ENCODE results near the gene SPAG4. TPM values are rescaled to one million over a fixed set of nuclear protein-coding genes. Genes with fewer than 3 reads are reported as not detected.

The SPAG4 gene
- polyA plus RNA-seq, 1 donor from 2014 or later = 1.2 TPM

- Histone ChIP-seq H3K9ac (ENCODE audit: low read length) (no peak overlapping the region), H3K4me3 (ENCODE audit: low read length) (no peak overlapping the region), H2AFZ (ENCODE audit: low read depth, low read length) (no peak overlapping the region)
Observed at GRCh38 chr20:35592339-35592974, 23.2 kb upstream of the SPAG4 start.

GRCh38 chr20:35595456-35595855 is 20.2 kb upstream of the SPAG4 start:
- H3K79me2 ChIP-seq (replicated peaks; ENCODE audit: insufficient read depth, low read length) = no peaks in the 10 kb centered on the region
- H3K4me3 ChIP-seq (ENCODE audit: low read length) = no peak overlapping the region
- no peak overlapping the region for H2AFZ ChIP-seq (ENCODE audit: low read depth, low read length)
- no peak overlapping the region for H3K9ac ChIP-seq (ENCODE audit: low read length)
- H3K27me3 ChIP-seq (ENCODE audit: insufficient read depth, low read depth, low read length) = peaks cover 6% of the 10 kb centered on the region
- no peaks in the 10 kb centered on the region for H3F3A ChIP-seq (ENCODE audit: insufficient read depth, low read length, poor library complexity, severe bottlenecking)
- no peaks in the 10 kb centered on the region for H4K20me1 ChIP-seq (ENCODE audit: insufficient read depth)
- H3K36me3 ChIP-seq (ENCODE audit: insufficient read depth, low read length) = no peaks in the 10 kb centered on the region
- H3K4me2 ChIP-seq (ENCODE audit: low read length) = no peak overlapping the region
- no peaks in the 10 kb centered on the region for H3K9me3 ChIP-seq (ENCODE audit: low read length)
- no peaks in the 10 kb centered on the region for H3K9me2 ChIP-seq (ENCODE audit: insufficient read depth, low read length)
- H3K27ac ChIP-seq (ENCODE audit: low read length) = no peak overlapping the region
- no peak for TF ChIP-seq REST (IDR thresholded peaks at IDR 0.05; ENCODE audit: borderline replicate concordance)
- no peak for TF ChIP-seq SMC3 (conservative IDR thresholded peaks at IDR 0.05; ENCODE audit: poor library complexity)
- no peak for TF ChIP-seq RAD21 (conservative IDR thresholded peaks at IDR 0.05)
- TF ChIP-seq CTCF (IDR thresholded peaks at IDR 0.05; ENCODE audit: poor library complexity, severe bottlenecking) = no peak
- no peak for TF ChIP-seq EZH2 (IDR thresholded peaks at IDR 0.05; ENCODE audit: borderline replicate concordance, insufficient read depth, low read length, poor library complexity, severe bottlenecking)

More at GRCh38 chr20:35592339-35592974, 23.2 kb upstream of the SPAG4 start:
- TF ChIP-seq EZH2 (IDR thresholded peaks at IDR 0.05; ENCODE audit: borderline replicate concordance, insufficient read depth, low read length, poor library complexity, severe bottlenecking) (no peak), RAD21 (conservative IDR thresholded peaks at IDR 0.05) (no peak), POLR2AphosphoS5 (IDR thresholded peaks at IDR 0.05) (no peak), MXI1 (conservative IDR thresholded peaks at IDR 0.05; ENCODE audit: poor library complexity, severe bottlenecking) (no peak), SMC3 (conservative IDR thresholded peaks at IDR 0.05; ENCODE audit: poor library complexity) (no peak), CTCF (IDR thresholded peaks at IDR 0.05; ENCODE audit: poor library complexity, severe bottlenecking) (no peak), REST (IDR thresholded peaks at IDR 0.05; ENCODE audit: borderline replicate concordance) (no peak), TAF1 (IDR thresholded peaks at IDR 0.05; ENCODE audit: low read depth) (no peak), EP300 (conservative IDR thresholded peaks at IDR 0.05; ENCODE audit: poor library complexity, severe bottlenecking) (no peak)
- H3K27ac ChIP-seq (ENCODE audit: low read length) = no peak overlapping the region
- no peaks in the 10 kb centered on the region for H3K27me3 ChIP-seq (ENCODE audit: insufficient read depth, low read depth, low read length)
- no peaks in the 10 kb centered on the region for H3K36me3 ChIP-seq (ENCODE audit: insufficient read depth, low read length)
- no peaks in the 10 kb centered on the region for H3K9me3 ChIP-seq (ENCODE audit: low read length)
- no peaks in the 10 kb centered on the region for H3K79me2 ChIP-seq (replicated peaks; ENCODE audit: insufficient read depth, low read length)
- no peaks in the 10 kb centered on the region for H4K20me1 ChIP-seq (ENCODE audit: insufficient read depth)
- no peaks in the 10 kb centered on the region for H3K9me2 ChIP-seq (ENCODE audit: insufficient read depth, low read length)
- H3F3A ChIP-seq (ENCODE audit: insufficient read depth, low read length, poor library complexity, severe bottlenecking) = no peaks in the 10 kb centered on the region
- no peak overlapping the region for H3K4me2 ChIP-seq (ENCODE audit: low read length)
